HepG2 (cell line): Measurements from ENCODE around the gene KTN1. TPM values are rescaled to one million over a fixed set of nuclear protein-coding genes. Genes with fewer than 3 reads are reported as not detected.

ENCODE experiments used
- ATAC-seq: fragments of 200-7000 bp; cut with Tn5 transposase; 3 replicates; pipeline ENCODE4 v1.9.1; 2020; ENCODE audit warnings: mild to moderate bottlenecking, moderate library complexity
- BruUV-seq: library from RNA; stranded (reverse); fragments of 400-500 nt; replicated peaks from 2 replicates; lab custom pipeline; 2021; lab: Mats Ljungman, UMichigan
- CTCF ChIA-PET: fragments of 300-600 bp; formaldehyde crosslinking; extraction: SDS; loops from one replicate; lab custom pipeline; 2021; ENCODE audit warnings: low total read pairs, inconsistent platforms, low intra/inter-chr PET ratio; lab: Yijun Ruan, JAX
- POLR2A ChIA-PET: fragments of 350-600 bp; sonication (Branson Sonifier 250); formaldehyde crosslinking; loops from one replicate; lab custom pipeline; 2020; ENCODE audit warnings: antibody characterized with exemption, inconsistent platforms; lab: Yijun Ruan, JAX
- DNase-seq: peaks from one replicate; pipeline ENCODE4 v3.0.0-alpha.2; 2015; ENCODE audit warnings: low spot score
- FAIRE-seq: peaks from 3 replicates; lab custom pipeline; 2011; peaks lifted over from hg19 to GRCh38; lab: Jason Lieb, UNC
- H2AFZ ChIP-seq: one replicate; pipeline ENCODE4 v1.6.1; 2011; ENCODE audit warnings: low read length, inconsistent platforms
- H3K27ac ChIP-seq: fragments of 300-600 bp; 3 replicates; pipeline ENCODE4 v1.8.0; 2011; ENCODE audit warnings: mixed run types, mild to moderate bottlenecking, mixed read lengths, low read length, inconsistent platforms; ENCODE audit not compliant: insufficient read depth; ENCODE audit errors: extremely low read length
- H3K27me3 ChIP-seq, 2 experiments: fragments of 200-600 bp in 1 of 2; 2 replicates in 1 of 2; 3 replicates in 1 of 2; pipeline versions ENCODE4 v1.6.0 to v1.8.0; 2011; ENCODE audit warnings: low read length in 2 of 2, mild to moderate bottlenecking in 2 of 2, moderate library complexity in 2 of 2, inconsistent platforms in 1 of 2; ENCODE audit not compliant: insufficient read depth in 2 of 2, control insufficient read depth in 1 of 2
- H3K36me3 ChIP-seq, 2 experiments: fragments of 200-600 bp in 1 of 2; replicated peaks in 1 of 2; 2 replicates in 1 of 2; 3 replicates in 1 of 2; pipeline versions ENCODE4 v1.5.1 to v1.8.0; 2011; ENCODE audit warnings: low read length in 2 of 2, inconsistent platforms in 1 of 2; ENCODE audit not compliant: insufficient read depth in 2 of 2, control insufficient read depth in 1 of 2
- H3K4me1 ChIP-seq: 2 replicates; pipeline ENCODE4 v1.5.1; 2012; ENCODE audit warnings: low read length, inconsistent platforms; ENCODE audit not compliant: insufficient read depth
- H3K4me2 ChIP-seq: 2 replicates; pipeline ENCODE4 v1.6.0; 2011; ENCODE audit warnings: low read depth, low read length, inconsistent platforms
- H3K4me3 ChIP-seq, 3 experiments: fragments of 200-600 bp in 1 of 3; sonication (generic), shearing (Covaris generic) in 1 of 3; replicated peaks in 1 of 3; 2 replicates each; pipeline ENCODE4 v1.5.1; 2011 to 2016; ENCODE audit warnings: low read length in 3 of 3, inconsistent platforms in 2 of 3, low read depth in 2 of 3, mild to moderate bottlenecking in 2 of 3, control low read depth in 1 of 3, mixed read lengths in 1 of 3; ENCODE audit not compliant: insufficient read depth in 1 of 3
- H3K79me2 ChIP-seq: one replicate; pipeline ENCODE4 v1.6.1; 2011; ENCODE audit warnings: low read length, inconsistent platforms; ENCODE audit not compliant: insufficient read depth
- H3K9ac ChIP-seq: 2 replicates; pipeline ENCODE4 v1.6.0; 2011; ENCODE audit warnings: mild to moderate bottlenecking, low read depth, low read length, inconsistent platforms; ENCODE audit not compliant: insufficient read depth
- H3K9me3 ChIP-seq: 2 replicates; pipeline ENCODE4 v1.5.1; 2012; ENCODE audit warnings: mild to moderate bottlenecking, low read length
- H4K20me1 ChIP-seq: 2 replicates; pipeline ENCODE4 v1.6.0; 2011; ENCODE audit warnings: inconsistent platforms, mild to moderate bottlenecking, low read length, moderate library complexity; ENCODE audit not compliant: insufficient read depth
- ZNF562 ChIP-seq: sonication (generic); formaldehyde crosslinking; IDR thresholded peaks from 2 replicates; pipeline ENCODE4 v1.8.0; 2022; ENCODE audit warnings: missing genetic modification reagents, borderline replicate concordance
- ZNF629 ChIP-seq: sonication (generic); formaldehyde crosslinking; conservative IDR thresholded peaks from 2 replicates; pipeline ENCODE4 v1.5.0; 2020; ENCODE audit warnings: missing genetic modification reagents
- WGBS: methylation state at CpG from one replicate; pipeline ENCODE4 v1.1.6; 2017; ENCODE audit warnings: low lambda C conversion rate; 5-methylcytosine and 5-hydroxymethylcytosine counted together
- in situ Hi-C: cut with HindIII; loops from 2 replicates; pipeline ENCODE4 v1.10.0; 2017; ENCODE audit warnings: low pct_unique_long_range_greater_than_20kb; ENCODE audit not compliant: extremely low pct_ligation_motif_present
- intact Hi-C: fragments of 100-400 bp; cut with micrococcal nuclease; formaldehyde crosslinking; loops from one replicate; pipeline ENCODE4 v1.10.0; 2022; ENCODE audit not compliant: unreplicated experiment
- polyA plus RNA-seq, 8 experiments: library from polyadenylated mRNA; depleted of rRNA in 3 of 8; stranded (reverse) in 7 of 8; unstranded in 1 of 8; fragments of >200 nt; fragmentation: Illumina TruSeq in 4 of 8; extraction: Trizol in 4 of 8; gene quantifications; 2 replicates each; pipeline versions ENCODE4 v1.2.1 to v1.2.3, GENCODE V29; 2011 to 2016; ENCODE audit warnings: low read depth in 4 of 8, missing spikeins in 1 of 8, mixed read lengths in 1 of 8; ENCODE audit not compliant: insufficient read depth in 1 of 8
- total RNA-seq, 5 experiments: library from RNA; depleted of rRNA; stranded (reverse); fragments of >200 nt; fragmentation: Illumina TruSeq; extraction: Trizol; gene quantifications; 2 replicates each; pipeline ENCODE4 v1.2.3, GENCODE V29; 2016; ENCODE audit warnings: low read depth in 1 of 5
- TF ChIP-seq, protein P1 (sequence below): sonication (generic); formaldehyde crosslinking; IDR thresholded peaks from 2 replicates; pipeline ENCODE4 v1.8.1; 2022; ENCODE audit warnings: low read depth, mild to moderate bottlenecking, missing genetic modification reagents
- TF ChIP-seq, protein P2 (sequence below): IDR thresholded peaks from 2 replicates; pipeline ENCODE4 v1.6.1; 2016; ENCODE audit warnings: low read depth, missing genetic modification reagents, missing compliant biosample characterization

KTN1 gene
- total and polyA plus RNA-seq, 2 of the 13 experiments (the other 11 are each of a cell fraction or from before 2014, with no cell fraction given), result 60.6 to 169 TPM

DNA sequence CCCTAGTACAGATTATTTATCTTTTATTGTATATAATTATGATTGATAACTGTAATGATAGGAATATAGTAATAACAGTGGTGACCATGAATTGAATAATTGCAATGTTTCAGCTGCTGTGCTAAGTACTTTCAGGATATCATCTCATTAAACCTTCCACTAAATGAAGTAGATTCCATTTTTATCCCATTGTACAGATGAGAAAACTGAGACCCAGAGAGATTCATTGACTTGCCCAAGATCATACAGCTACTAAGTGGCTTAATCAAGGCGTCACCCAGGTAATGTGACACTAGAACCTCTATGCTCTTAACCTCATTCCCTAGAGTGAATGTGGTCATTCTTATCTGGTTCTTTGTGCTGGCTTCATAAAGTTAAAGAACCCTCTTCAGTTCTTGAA lies 124.6 kb downstream of the KTN1 start:
- no peak for ATAC-seq
- FAIRE-seq, result no peak
- no peaks in the 10 kb centered on the region for H3K4me1 ChIP-seq
- no peak overlapping the region for H3K4me3 ChIP-seq
- H3K36me3 ChIP-seq, result no peaks in the 10 kb centered on the region
- no peak overlapping the region for H3K9ac ChIP-seq
- TF ChIP-seq, protein P1, sequence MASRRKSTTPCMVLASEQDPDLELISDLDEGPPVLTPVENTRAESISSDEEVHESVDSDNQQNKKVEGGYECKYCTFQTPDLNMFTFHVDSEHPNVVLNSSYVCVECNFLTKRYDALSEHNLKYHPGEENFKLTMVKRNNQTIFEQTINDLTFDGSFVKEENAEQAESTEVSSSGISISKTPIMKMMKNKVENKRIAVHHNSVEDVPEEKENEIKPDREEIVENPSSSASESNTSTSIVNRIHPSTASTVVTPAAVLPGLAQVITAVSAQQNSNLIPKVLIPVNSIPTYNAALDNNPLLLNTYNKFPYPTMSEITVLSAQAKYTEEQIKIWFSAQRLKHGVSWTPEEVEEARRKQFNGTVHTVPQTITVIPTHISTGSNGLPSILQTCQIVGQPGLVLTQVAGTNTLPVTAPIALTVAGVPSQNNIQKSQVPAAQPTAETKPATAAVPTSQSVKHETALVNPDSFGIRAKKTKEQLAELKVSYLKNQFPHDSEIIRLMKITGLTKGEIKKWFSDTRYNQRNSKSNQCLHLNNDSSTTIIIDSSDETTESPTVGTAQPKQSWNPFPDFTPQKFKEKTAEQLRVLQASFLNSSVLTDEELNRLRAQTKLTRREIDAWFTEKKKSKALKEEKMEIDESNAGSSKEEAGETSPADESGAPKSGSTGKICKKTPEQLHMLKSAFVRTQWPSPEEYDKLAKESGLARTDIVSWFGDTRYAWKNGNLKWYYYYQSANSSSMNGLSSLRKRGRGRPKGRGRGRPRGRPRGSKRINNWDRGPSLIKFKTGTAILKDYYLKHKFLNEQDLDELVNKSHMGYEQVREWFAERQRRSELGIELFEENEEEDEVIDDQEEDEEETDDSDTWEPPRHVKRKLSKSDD (CRISPR knock-in tag), result no peak
- TF ChIP-seq, protein P2, sequence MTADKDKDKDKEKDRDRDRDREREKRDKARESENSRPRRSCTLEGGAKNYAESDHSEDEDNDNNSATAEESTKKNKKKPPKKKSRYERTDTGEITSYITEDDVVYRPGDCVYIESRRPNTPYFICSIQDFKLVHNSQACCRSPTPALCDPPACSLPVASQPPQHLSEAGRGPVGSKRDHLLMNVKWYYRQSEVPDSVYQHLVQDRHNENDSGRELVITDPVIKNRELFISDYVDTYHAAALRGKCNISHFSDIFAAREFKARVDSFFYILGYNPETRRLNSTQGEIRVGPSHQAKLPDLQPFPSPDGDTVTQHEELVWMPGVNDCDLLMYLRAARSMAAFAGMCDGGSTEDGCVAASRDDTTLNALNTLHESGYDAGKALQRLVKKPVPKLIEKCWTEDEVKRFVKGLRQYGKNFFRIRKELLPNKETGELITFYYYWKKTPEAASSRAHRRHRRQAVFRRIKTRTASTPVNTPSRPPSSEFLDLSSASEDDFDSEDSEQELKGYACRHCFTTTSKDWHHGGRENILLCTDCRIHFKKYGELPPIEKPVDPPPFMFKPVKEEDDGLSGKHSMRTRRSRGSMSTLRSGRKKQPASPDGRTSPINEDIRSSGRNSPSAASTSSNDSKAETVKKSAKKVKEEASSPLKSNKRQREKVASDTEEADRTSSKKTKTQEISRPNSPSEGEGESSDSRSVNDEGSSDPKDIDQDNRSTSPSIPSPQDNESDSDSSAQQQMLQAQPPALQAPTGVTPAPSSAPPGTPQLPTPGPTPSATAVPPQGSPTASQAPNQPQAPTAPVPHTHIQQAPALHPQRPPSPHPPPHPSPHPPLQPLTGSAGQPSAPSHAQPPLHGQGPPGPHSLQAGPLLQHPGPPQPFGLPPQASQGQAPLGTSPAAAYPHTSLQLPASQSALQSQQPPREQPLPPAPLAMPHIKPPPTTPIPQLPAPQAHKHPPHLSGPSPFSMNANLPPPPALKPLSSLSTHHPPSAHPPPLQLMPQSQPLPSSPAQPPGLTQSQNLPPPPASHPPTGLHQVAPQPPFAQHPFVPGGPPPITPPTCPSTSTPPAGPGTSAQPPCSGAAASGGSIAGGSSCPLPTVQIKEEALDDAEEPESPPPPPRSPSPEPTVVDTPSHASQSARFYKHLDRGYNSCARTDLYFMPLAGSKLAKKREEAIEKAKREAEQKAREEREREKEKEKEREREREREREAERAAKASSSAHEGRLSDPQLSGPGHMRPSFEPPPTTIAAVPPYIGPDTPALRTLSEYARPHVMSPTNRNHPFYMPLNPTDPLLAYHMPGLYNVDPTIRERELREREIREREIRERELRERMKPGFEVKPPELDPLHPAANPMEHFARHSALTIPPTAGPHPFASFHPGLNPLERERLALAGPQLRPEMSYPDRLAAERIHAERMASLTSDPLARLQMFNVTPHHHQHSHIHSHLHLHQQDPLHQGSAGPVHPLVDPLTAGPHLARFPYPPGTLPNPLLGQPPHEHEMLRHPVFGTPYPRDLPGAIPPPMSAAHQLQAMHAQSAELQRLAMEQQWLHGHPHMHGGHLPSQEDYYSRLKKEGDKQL (CRISPR knock-in tag), result no peak
- TF ChIP-seq ZNF629 (CRISPR knock-in tag) (peak; percentile 53; the same call in 1 of the 2 replicates), ZNF562 (CRISPR knock-in tag) (no peak)
- TF ChIP-seq, all 625 proteins: peak for 1
- no peak overlapping the region for H3K4me2 ChIP-seq
- H3K79me2 ChIP-seq, result no peaks in the 10 kb centered on the region
- in situ Hi-C loops, result loop anchor here (25.0 kb wide), 1 partner anchor 633 kb away; no protein-coding TSS in a partner anchor
- POLR2A ChIA-PET, result no interaction called here
- no TSS peak for BruUV-seq
- no peaks in the 10 kb centered on the region for H3K27me3 ChIP-seq
- CTCF ChIA-PET, result no interaction called here
- intact Hi-C loops, result loop anchor here (10.0 kb wide), 1 partner anchor 770 kb away; no protein-coding TSS in a partner anchor
- no peak for DNase-seq
- H2AFZ ChIP-seq, result no peak overlapping the region
- H3K27ac ChIP-seq, result no peak overlapping the region
- H3K9me3 ChIP-seq, result no peaks in the 10 kb centered on the region
- 80% methylated on average over 1 of the region's 1 CpG for WGBS
- no peaks in the 10 kb centered on the region for H4K20me1 ChIP-seq
